GM21786 (cell line): ENCODE data around the gene GFER.
"Not testable (repeated sequence)": the region's sequence is repeated elsewhere in the genome, so short reads cannot be mapped to it uniquely, and the experiment has no call there.

ENCODE experiments used
- ATAC-seq: cut with Tn5 transposase; IDR thresholded peaks from one replicate; pipeline ENCODE4 v1.9.1; 2021; ENCODE audit not compliant: unreplicated experiment

GFER gene

DNA sequence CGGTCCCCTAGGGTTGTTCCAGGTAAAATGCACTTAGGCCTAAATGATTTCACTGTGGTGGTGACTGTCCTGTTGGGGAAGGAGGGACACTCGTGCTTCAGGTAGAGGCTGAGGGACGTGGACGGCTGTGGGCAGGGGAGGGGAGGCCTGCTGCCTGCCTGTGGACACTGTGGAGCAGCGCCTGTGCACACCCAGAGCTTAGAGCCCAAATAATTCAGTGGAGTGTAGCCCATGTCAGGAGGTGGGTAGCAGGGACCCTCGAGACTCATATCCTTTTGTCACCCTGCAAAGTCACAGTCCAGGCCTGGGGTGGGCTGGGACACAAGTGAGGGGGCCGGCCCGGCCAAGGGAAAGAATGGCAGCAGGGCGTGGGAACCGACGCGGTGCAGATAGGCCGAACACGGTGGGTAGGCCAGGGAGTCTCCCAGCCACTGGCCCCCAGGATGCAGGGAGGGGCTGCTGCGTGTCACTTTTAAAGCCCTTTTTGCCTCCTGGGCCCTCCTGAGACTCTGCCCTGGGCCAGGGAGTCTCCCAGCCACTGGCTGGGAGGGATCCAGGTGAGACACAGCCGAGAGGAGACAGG lies 42.0 kb downstream of the GFER start:
- ATAC-seq, result no peak

DNA sequence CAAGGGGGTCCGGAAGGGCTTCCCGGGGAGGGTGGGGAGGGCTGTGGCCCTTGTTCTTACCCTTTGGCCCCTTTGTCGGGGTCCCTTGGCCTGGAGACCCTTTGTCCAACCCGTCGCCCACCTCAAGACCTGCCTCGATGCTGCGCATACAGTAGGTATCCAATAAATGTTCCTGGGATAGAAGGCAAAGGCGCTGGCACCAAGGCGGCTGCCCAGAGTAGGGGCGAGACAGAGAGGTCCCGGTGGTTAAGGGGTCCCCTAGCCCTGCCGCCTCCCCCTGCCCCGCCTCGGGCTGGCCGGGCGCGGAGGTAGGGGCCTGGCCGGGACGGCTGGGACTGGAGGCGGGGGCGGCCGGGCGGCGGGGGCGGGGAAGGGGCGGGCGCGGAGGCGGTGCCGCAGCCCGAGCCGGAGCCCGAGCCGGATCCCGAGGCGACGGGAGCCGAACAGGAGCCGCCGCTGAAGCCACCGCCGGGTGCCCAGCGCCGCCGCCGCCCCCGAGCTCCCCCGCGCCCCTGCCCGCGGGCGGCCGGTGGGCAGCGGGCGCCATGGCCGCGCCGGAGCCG lies 42.5 kb downstream of the GFER start, which contains the start of gene NHERF2:
Gene NHERF2, plus strand, starts transcription at position 442 of the 563 bp plus-strand sequence. Its CDS starts 104 bp downstream, at position 546.
- no peak for ATAC-seq

DNA sequence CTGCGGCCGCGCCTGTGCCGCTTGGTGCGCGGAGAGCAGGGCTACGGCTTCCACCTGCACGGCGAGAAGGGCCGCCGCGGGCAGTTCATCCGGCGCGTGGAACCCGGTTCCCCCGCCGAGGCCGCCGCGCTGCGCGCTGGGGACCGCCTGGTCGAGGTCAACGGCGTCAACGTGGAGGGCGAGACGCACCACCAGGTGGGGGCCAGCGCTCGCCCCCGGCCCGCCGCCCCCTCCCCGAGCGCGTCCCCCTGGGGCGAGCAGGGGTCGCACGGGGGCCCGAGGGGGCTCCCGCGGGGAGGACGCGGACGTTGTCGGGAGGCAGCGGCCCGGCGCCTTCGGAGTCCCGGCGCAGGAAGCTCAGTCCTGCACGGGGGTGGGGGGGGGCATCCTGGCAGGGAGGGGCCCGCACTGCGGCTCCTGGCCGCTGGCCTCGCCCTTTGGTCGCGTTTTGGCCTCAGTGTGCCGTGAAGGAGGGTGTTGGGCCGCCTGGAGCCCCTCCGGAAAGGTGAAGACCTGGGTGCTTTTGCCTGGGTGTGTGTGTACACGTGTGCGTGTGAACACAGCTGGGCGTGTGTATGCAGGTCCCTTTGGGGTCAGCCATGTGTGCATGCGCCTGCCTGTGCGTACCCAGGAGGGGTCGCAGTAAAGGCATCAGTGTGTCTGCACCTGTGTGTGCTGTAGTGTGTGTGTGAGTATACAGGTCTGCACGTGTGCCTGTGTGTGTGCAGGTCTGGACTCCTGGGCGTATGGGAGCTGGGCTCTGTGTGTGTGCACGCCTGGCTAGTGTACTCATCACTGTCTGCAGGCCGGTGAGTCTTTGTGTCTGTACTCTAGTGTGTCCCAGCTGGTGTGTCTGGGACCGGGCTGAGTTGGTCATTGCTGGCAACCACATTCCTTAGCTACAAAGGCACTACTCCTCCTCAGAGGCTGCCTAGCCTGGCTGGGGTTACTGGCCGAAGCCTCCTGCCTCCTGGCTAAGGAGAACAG lies 43.3 kb downstream of the GFER start:
- no peak for ATAC-seq

DNA sequence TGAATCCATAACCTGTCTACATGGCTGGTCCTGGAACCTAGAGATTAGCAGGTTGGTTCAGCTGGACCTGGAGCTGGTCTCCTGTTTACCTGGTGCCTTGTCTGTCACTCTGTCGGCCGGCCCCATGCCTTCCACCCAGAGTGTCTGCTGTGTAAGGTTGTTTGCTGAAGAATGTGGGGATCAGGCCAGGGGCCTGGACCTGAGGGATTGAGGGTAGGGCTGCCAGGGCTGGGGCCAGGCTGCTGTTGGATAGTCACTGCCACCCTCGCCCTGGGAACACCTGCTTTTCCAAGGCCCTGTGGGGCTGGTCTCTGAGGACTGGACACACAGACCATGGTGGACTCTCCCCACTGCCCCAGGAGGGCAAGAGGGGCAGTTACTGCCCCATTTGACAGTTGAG lies 44.2 kb downstream of the GFER start:
- ATAC-seq, result no peak

DNA sequence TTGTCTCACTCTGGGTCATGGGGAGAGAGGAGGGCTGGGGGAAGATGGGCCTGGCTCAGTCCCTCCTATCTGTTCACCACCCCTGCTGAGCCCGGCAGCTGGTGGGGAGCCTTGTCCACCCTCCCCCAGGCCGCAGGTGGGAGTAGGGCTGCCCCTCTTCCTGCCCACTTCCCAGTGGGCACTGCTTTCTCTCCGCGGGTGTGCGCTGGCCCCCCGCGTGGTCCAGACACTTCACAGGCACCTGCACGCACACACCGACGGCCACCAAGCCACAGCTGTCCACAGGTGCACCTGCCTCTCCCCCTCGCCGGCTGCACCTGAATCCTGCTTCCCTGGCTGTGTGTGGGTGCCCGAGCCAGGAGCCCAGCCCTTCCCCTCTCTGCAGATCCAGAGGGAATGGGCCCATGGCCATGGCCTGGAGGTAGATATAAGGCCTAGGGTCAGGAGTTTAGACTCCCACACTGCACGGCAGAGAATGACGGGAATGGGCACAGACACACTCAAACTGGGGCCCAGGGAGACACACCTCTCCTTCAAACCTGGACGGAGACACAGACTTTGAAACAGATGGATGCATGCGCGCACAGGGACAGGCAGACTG lies 44.7 kb downstream of the GFER start:
- ATAC-seq, result no peak

DNA sequence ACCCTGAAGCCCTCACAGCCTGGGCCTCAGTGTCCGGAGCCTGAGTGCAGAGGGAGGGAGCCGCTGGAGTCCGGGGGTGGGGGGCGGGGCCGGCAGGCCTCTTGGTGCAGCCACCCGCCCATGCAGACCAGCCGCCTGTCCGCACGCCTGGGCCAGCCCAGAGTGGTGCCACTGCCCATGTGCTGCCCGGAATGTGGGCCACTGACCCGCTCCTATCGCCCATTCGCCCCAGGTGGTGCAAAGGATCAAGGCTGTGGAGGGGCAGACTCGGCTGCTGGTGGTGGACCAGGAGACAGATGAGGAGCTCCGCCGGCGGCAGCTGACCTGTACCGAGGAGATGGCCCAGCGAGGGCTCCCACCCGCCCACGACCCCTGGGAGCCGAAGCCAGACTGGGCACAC lies 45.4 kb downstream of the GFER start:
- ATAC-seq, result no peak

DNA sequence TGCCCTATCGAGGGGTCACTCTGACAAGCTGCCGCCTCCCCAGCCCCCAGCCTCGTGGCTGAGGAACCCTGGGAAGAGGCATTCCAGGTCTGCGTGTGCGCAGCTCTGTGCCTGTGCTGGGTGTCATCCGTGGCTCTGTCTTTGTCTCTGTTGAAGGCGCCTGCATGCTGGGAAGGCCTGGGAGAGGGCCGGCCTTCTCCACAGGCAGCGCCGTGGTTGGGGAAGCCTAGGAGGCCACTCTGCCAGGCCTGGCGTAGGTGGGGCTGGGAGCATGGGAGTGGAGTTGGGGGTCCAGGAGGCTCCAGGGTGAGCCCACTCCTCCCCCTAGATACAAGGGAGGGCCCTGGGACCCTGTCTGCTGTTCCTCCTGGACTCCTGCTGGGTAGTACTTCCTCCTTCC lies 46.0 kb downstream of the GFER start:
- ATAC-seq, result no peak

DNA sequence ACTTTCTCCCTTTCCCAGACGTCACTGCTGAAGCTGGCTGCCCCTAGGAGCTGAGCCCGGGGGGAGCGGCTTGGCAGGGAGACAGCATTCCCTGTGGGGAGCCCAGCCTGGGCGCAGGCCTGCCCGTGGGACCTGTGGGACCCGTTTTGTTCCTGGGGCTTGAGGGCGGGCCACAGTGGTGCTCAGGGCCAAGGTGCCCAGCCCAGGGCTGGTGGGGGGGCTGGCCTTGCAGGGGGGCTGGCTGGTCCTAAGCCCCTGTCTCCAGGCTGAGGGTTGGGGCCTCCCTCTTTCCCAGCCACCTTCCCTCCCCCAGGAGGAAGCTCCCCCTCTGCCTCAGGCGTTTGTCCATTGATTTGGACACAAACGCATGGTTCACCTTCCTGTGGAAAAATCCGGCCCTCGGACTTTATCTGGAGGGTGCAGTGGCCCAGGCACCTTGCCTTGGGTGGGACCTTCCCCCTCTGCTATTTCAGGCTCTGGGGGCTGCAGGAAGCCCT lies 47.1 kb downstream of the GFER start:
- no peak for ATAC-seq

DNA sequence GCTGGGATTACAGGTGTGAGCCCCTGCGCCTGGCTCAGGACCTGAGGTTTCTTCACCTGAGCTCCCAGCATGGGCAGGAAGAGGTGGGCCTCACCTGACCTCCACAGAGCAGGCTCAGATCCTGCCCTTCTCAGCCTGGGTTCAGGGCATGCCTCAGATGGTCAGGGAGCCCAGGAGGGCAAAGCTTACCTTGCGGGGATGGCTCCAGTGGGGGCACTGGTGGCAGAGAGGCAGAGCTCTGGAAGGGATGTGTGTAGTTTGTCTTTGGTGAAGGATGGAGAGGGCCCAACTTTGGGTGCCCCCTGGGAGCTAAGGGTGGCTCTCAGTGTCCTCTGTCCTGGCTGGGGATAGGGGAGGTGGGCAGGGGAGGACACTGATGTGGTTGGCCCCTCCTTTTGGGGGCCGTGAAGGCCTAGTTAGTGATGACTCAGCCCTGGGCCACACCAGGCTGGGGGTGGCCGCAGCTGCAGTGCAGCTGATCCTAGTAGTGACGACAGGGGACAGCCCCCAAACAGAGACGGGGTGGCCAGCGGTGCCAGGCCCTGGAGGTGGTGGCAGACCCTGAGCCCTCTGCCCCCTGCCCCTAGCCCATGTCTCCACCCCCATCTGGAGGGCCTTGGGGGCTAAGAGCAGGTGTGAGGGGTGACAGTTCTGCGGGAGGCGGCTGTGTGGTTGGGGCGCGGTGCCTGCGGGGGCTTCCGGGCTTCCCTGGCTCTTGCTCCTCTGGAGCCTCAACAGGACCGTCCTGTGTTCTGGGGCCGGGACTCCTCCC lies 48.5 kb downstream of the GFER start:
- ATAC-seq, result no peak

DNA sequence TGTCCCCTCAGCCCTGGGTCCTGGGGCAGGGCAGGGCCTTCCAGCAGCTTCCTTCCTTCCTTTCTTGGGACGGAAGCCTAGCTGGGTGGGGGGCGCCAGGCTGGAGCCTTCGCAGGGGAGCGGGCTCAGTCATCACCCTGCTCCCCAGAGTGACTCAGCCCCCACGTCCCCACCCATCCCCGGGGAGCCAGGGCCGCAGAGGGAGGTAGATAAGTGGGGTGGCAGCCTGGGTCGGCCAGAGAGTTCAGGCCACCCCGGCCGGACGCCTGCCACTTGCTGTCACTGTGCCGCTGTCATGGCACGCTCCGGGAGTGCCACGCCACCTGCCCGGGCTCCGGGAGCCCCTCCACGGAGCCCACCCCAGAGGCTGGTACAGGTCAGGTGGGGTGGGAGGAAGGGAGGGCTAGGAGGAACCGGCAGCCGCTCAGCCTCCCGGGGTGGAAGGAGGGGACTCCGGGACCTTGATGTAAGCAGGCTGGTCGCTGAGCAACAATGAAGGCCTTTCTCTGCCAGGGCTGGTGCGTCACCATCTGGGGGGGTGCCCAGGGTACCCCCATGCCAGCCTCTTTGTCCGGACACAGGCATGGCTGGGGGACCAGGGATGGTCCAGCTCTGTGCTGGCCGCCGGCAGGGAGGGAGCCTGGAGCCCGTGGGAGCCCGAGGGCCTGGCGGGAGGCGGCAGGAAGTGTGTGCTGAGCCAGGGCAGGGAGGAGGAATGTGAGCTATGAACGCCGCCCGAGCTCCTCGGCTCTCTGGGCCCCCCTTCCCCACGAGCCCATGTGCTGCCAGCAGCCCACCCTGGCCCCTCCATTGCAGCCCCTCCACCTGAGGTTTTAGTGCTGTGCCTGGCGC lies 49.3 kb downstream of the GFER start:
- ATAC-seq, result no peak

DNA sequence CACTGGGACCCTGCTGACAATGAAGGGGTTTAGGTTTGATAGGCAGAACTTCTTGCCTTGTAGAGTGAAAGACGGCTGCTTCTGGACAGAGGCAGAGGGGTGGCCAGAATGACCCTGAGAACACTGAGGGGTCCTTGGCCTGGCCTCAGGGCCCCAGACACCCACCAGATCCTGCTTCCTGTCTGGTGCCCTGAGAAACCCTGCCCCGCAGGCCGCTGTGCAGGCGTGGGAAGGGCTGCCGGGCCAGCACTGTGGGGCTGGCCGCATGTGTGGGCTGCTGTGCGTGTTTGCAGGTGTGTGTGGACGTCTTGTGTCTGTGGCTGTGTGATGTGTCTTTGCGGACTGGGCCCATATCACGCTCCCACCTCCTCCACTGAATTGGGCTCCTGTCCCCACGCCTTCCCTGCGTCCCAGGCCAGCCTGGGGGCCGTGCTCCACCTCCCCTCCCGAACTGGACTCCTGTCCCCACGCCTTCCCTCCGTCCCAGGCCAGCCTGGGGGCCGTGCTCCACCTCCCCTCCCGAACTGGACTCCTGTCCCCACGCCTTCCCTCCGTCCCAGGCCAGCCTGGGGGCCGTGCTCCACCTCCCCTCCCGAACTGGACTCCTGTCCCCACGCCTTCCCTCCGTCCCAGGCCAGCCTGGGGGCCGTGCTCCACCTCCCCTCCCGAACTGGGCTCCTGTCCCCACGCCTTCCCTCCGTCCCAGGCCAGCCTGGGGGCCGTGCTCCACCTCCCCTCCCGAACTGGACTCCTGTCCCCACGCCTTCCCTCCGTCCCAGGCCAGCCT lies 50.1 kb downstream of the GFER start:
- ATAC-seq, result not testable (repeated sequence)

DNA sequence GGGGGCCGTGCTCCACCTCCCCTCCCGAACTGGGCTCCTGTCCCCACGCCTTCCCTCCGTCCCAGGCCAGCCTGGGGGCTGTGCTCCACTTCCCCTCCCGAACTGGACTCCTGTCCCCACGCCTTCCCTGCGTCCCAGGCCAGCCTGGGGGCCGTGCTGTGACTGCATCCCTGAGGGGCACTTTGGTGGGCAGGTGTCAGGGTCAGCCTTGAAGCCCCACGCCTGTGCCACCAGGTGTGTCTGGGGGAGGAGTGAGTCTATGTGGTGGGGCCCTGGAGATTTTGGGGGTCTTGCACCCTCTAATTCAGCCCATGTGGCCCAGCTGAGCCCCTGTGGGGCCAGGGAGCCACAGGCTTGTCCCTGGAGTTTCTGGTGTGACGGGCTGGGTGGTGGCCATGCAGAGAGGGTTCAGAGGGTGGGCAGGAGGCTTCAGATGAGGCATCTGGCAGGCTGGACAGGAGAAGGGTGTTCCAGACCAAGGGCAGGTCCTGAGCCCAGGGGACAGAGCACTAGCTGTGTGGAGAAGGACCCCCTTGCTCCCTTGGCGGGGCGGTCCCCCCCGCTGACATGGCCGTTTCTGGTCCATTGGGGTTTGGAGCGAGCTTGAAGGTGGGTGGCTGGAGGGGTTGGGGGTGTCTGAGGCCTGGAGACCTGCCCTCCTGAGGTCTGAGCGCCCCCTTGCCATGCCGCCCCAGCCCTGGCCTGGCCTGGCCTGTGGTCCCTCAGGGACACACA lies 50.9 kb downstream of the GFER start:
- no peak for ATAC-seq

DNA sequence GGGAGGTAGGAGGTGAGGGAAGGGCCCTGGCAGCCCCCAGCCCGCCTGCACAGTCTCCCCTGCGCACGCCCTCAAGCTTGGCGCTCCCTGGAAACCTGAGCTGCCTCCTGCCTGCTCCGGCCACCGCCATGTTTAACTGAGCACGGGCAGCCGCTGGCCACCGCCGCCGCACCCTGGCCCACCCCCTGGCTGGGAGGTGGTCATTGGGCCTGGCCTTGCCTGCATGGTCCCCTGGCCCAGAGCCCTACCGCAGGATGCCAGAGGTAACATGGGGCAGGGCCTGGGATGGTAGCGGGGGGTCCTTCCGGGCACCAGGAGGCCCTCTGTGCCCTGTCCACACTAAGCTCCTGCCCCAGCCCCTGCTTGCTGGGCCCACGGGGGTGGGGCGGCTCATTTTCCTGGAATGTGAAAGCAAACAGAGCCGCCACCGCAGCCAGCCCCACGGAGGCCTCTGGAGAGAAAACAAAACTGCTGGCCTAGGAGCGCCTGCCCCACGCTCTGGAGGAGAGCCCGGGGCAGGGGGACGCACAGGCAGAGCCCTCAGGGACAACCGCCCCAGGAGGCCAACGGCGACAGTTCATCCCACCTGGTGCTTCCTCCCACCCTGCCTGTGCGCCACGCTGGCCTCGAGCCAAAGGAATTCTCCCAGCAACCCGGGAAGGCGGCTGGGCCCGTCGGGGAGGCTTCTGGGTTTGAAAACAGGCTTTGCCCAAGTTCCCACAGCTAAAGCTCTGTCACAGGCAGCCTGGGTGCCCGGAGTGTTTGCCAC lies 51.6 kb downstream of the GFER start:
- no peak for ATAC-seq

DNA sequence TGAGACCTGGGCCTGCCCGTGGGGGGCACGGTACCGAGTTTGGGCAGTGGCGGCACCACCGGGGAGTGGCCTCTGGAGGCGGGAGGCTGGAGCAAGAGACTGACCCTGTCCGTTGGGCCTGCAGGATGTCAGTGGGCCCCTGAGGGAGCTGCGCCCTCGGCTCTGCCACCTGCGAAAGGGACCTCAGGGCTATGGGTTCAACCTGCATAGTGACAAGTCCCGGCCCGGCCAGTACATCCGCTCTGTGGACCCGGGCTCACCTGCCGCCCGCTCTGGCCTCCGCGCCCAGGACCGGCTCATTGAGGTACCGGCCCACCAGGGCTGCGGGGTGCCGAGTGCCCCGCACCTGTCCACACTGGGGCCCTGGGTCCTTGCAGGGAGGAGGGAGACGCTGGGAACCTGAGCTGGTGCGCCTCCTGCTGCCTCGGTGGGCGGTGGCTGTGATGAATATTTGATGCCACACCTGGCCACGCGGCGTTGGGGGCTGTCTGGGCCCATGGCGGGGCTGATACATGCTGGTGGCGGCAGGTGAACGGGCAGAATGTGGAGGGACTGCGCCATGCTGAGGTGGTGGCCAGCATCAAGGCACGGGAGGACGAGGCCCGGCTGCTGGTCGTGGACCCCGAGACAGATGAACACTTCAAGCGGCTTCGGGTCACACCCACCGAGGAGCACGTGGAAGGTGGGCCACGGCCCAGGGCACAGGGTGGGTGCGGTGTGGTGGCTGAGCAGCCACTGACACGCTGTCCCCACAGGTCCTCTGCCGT lies 52.4 kb downstream of the GFER start:
- ATAC-seq, result no peak

DNA sequence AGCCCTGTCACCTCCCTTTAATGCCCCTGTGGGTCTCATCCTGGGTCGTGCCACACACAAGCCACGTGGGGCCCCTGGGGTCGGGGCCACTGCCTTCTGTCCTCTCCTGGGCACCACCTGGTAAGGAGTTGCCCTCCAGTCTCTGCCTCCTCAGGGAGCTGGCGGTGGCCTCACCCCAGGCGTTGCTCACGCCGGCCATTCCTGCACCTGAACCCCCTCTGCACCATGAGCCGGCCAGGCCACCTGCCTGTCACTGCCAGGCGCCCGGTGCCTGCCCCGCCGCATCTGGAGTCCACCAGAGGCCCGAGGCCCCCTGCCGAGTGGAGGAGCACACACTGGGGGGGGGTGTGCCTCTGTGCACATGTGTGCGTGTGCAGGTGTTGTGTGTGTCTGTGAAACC lies 53.1 kb downstream of the GFER start:
- no peak for ATAC-seq
